Bone marrow (tissue), 2 donors: ENCODE data around the gene GCNT2.
"Not testable (repeated sequence)": the region's sequence is repeated elsewhere in the genome, so short reads cannot be mapped to it uniquely, and the experiment has no call there.

Experiments
- DNase-seq, 2 donors: peaks; one replicate each; lab custom pipeline; 2025; lab: John Stamatoyannopoulos, UW

GCNT2 gene

GRCh38 chr6:10610289-10610688 lies 89.1 kb downstream of the GCNT2 start:
- no peak for DNase-seq

DNA sequence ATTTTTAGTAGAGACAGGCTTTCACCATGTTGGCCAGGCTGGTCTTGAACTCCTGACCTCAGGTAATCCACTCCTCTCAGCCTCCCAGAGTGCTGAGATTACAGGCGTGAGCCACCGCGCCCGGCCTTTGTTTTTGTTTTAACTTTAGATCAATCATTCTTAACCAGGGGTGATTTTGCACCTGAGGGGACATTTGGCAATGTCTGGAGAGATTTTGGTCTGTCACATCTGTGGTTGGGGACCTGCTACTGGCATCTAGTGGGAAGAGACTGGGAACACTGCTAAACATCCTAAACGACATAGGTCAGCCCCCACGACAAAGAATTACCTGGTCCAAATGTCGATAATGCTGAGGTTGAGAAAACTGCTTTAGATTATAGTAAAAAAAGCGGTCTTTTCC lies 91.0 kb downstream of the GCNT2 start:
- no peak for DNase-seq

GRCh38 chr6:10613077-10613476 lies 91.9 kb downstream of the GCNT2 start:
- DNase-seq = no peak

DNA sequence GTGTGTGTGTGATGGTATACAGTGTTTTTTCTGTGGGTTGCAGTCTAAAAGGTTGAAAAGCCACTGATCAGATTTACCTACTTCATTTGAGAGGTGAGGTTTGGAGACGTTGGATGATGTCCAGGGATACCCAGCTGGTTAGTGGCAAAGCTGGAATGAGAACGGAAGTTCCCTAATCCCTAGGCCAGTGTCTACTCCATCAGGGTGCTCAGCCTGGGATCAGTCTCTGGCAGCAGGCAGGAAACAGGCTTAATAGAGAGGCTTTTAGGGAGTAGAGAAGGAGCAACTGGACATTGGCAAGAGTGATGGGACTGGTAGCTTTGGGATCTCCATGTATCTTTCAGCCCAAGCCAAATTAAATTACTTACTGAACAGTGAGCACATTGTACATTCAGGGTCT lies 92.6 kb downstream of the GCNT2 start:
- DNase-seq = no peak

GRCh38 chr6:10615675-10616074 lies 94.5 kb downstream of the GCNT2 start:
- no peak for DNase-seq

- DNase-seq = not testable (repeated sequence)
These were observed 95.1 kb downstream of the GCNT2 start for GRCh38 chr6:10616266-10616665.

- no peak for DNase-seq
These were observed 96.0 kb downstream of the GCNT2 start for GRCh38 chr6:10617008-10617696.

GRCh38 chr6:10618409-10618808 lies 97.3 kb downstream of the GCNT2 start:
- DNase-seq = no peak

- no peak for DNase-seq
These were observed 100.1 kb downstream of the GCNT2 start for GRCh38 chr6:10621213-10621612.

- no peak for DNase-seq
These were observed 100.7 kb downstream of the GCNT2 start for GRCh38 chr6:10621847-10622246.

DNA sequence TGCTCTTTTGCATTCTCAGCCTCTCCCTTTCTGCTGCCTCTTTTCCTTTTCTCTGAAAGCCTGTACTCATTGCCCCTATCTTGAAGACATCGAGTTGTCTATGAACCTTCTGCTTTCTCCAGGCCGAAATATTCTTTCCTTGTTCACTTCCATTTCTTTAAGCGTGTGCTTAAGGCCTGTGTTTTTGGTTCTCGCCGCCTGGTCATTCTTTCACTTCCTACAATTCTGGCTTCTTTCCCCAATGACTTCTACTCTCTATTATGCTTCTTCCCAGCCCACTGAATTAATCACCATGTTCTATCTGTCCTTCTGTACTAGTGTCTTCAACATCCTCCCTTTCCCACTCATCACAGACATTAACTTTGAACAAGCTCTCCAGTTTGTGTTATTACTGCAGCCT lies 103.7 kb downstream of the GCNT2 start:
- DNase-seq = no peak

GRCh38 chr6:10626154-10626741 lies 105.1 kb downstream of the GCNT2 start:
- DNase-seq = no peak

DNA sequence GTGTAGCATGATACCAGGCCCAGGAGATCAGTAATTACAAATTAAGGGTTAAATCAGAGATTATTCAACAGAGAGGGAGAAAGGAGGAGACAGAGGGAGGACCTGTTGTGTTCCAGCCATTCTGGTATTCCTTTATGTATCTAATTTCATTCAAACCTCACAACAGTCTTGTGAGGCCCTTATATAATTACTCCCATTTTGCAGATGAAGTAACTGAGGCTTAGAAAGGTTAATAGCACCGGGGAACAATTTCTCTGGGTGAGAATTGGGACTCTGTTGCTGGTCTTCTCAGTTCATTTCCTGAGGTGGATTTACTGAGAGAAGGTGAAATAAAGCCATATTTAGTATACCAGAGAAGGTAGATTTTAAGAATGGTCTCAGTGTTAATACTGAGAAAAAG lies 106.6 kb downstream of the GCNT2 start:
- DNase-seq = no peak

DNA sequence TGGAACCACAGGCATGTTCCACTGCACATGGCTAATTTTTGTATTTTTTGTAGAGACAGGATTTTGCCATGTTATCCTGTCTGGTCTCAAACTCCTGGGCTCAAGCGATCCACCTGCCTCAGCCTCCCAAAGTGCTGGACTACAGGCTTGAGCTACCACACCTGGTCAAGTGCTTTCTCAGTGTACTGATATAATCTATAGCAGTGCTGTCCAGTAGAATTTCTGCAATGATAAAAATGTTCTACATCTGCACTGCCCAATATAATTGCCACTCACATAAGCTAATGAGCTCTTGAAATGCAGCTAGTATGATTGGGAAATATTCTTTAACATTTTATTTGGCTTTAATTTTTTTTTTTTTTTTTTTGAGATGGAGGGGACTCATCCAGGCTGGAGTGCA lies 109.0 kb downstream of the GCNT2 start:
- no peak for DNase-seq

DNA sequence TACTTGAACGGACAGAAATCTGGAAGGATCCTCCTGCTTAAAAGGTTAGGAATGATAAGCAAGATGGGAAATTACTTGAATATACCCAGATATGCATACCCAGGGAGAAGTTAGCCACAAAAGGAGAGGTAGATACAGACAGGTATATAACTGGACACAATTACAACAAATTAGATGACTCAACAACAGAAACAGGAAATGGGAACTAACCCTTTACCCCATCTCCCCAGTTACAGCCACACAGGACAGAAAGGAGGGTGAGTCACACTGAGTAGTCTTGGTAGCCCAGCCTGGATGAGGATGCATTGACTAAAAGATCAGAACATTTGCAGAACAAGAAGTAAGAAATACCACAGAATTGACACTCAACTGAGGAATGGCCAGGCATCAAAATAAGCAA lies 112.1 kb downstream of the GCNT2 start:
- peak in 1 of 2 donors; percentile 65 for DNase-seq

GRCh38 chr6:10640412-10640811 lies 119.3 kb downstream of the GCNT2 start:
- no peak for DNase-seq

- no peak for DNase-seq
These were observed 120.4 kb downstream of the GCNT2 start for GRCh38 chr6:10641528-10641927.

DNA sequence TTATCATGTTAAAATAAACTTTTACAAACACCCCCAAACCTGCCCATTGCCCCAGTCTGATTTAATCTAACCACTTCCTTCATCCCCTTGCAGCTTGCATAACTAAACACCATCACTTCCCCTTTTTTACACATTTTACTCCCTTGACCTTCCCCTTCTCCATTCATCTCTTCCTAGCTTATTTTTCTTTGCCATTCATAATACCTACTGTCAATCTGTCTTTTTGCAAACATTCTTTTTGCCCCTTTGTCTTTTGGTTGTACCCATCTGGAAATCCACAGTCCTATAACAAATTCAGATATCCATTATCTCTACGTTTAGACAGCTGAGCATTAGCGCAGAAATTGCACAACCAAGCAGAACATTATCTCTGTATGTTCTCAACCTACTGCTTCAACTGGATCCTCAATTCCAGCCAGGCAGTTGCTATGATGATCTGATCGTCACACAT lies 122.1 kb downstream of the GCNT2 start:
- peak in 1 of 2 donors; percentile 82 for DNase-seq

GRCh38 chr6:10644225-10644624 lies 123.1 kb downstream of the GCNT2 start:
- DNase-seq = no peak

- DNase-seq = no peak
These were observed 134.4 kb downstream of the GCNT2 start for GRCh38 chr6:10655508-10656055.

GRCh38 chr6:10658910-10659698 lies 138.0 kb downstream of the GCNT2 start:
- DNase-seq = no peak

- no peak for DNase-seq
These were observed 138.7 kb downstream of the GCNT2 start for GRCh38 chr6:10659699-10660348.
